Measurements from ENCODE around the gene THBS4.

Gene THBS4

GRCh38 chr5:80026841-80027240 lies 8.3 kb upstream of the THBS4 start:
- no peak overlapping the region for H3K27ac ChIP-seq (ENCODE audit: low read length)
- H3K36me3 ChIP-seq (ENCODE audit: control insufficient read depth, low read depth, low read length) = no peaks in the 10 kb centered on the region
- H3K9me3 ChIP-seq (ENCODE audit: control insufficient read depth, low read depth, low read length) = no peaks in the 10 kb centered on the region
- no peak overlapping the region for H3K9ac ChIP-seq (ENCODE audit: low read length)
- H3K27me3 ChIP-seq (ENCODE audit: control insufficient read depth, insufficient read depth, low read length) = no peaks in the 10 kb centered on the region
- no peak overlapping the region for H3K4me3 ChIP-seq (ENCODE audit: low read length)
- H3K4me1 ChIP-seq (ENCODE audit: control insufficient read depth, low read depth, low read length) = peaks cover 1% of the 10 kb centered on the region

- Histone ChIP-seq H3K4me3 (ENCODE audit: low read length) (no peak overlapping the region), H3K9ac (ENCODE audit: low read length) (no peak overlapping the region), H3K4me1 (ENCODE audit: control insufficient read depth, low read depth, low read length) (no peaks in the 10 kb centered on the region), H3K9me3 (ENCODE audit: control insufficient read depth, low read depth, low read length) (no peaks in the 10 kb centered on the region), H3K36me3 (ENCODE audit: control insufficient read depth, low read depth, low read length) (no peaks in the 10 kb centered on the region), H3K27ac (ENCODE audit: low read length) (no peak overlapping the region), H3K27me3 (ENCODE audit: control insufficient read depth, insufficient read depth, low read length) (peaks cover 34% of the 10 kb centered on the region)
Measured at GRCh38 chr5:80031109-80031508, 4.0 kb upstream of the THBS4 start.

GRCh38 chr5:80033513-80033912 lies 1.6 kb upstream of the THBS4 start:
- Histone ChIP-seq H3K27me3 (ENCODE audit: control insufficient read depth, insufficient read depth, low read length) (peaks cover 43% of the 10 kb centered on the region), H3K4me1 (ENCODE audit: control insufficient read depth, low read depth, low read length) (no peaks in the 10 kb centered on the region), H3K36me3 (ENCODE audit: control insufficient read depth, low read depth, low read length) (no peaks in the 10 kb centered on the region), H3K4me3 (ENCODE audit: low read length) (no peak overlapping the region), H3K9ac (ENCODE audit: low read length) (no peak overlapping the region), H3K27ac (ENCODE audit: low read length) (no peak overlapping the region), H3K9me3 (ENCODE audit: control insufficient read depth, low read depth, low read length) (no peaks in the 10 kb centered on the region)

GRCh38 chr5:80034559-80034958 lies 589 bp upstream of the THBS4 start:
- peaks cover 43% of the 10 kb centered on the region for H3K27me3 ChIP-seq (ENCODE audit: control insufficient read depth, insufficient read depth, low read length)
- peak overlapping the region; percentile 36 for H3K9ac ChIP-seq (ENCODE audit: low read length)
- H3K4me3 ChIP-seq (ENCODE audit: low read length) = peak overlapping the region; percentile 64

GRCh38 chr5:80035839-80036238 lies 691 bp downstream of the THBS4 start:
- no peaks in the 10 kb centered on the region for H3K9me3 ChIP-seq (ENCODE audit: control insufficient read depth, low read depth, low read length)
- H3K27ac ChIP-seq (ENCODE audit: low read length) = no peak overlapping the region
- peaks cover 43% of the 10 kb centered on the region for H3K27me3 ChIP-seq (ENCODE audit: control insufficient read depth, insufficient read depth, low read length)
- no peak overlapping the region for H3K9ac ChIP-seq (ENCODE audit: low read length)
- no peaks in the 10 kb centered on the region for H3K36me3 ChIP-seq (ENCODE audit: control insufficient read depth, low read depth, low read length)
- H3K4me3 ChIP-seq (ENCODE audit: low read length) = peak overlapping the region; percentile 36
- no peaks in the 10 kb centered on the region for H3K4me1 ChIP-seq (ENCODE audit: control insufficient read depth, low read depth, low read length)

More at GRCh38 chr5:80034559-80034958, 589 bp upstream of the THBS4 start:
- Histone ChIP-seq H3K9me3 (ENCODE audit: control insufficient read depth, low read depth, low read length) (no peaks in the 10 kb centered on the region), H3K36me3 (ENCODE audit: control insufficient read depth, low read depth, low read length) (no peaks in the 10 kb centered on the region), H3K27ac (ENCODE audit: low read length) (no peak overlapping the region), H3K4me1 (ENCODE audit: control insufficient read depth, low read depth, low read length) (no peaks in the 10 kb centered on the region)

- no peak overlapping the region for H3K27ac ChIP-seq (ENCODE audit: low read length)
- peaks cover 43% of the 10 kb centered on the region for H3K27me3 ChIP-seq (ENCODE audit: control insufficient read depth, insufficient read depth, low read length)
- no peaks in the 10 kb centered on the region for H3K36me3 ChIP-seq (ENCODE audit: control insufficient read depth, low read depth, low read length)
- H3K4me3 ChIP-seq (ENCODE audit: low read length) = no peak overlapping the region
- H3K9me3 ChIP-seq (ENCODE audit: control insufficient read depth, low read depth, low read length) = no peaks in the 10 kb centered on the region
- no peaks in the 10 kb centered on the region for H3K4me1 ChIP-seq (ENCODE audit: control insufficient read depth, low read depth, low read length)
- H3K9ac ChIP-seq (ENCODE audit: low read length) = no peak overlapping the region
Measured at GRCh38 chr5:80036615-80037014, 1.5 kb downstream of the THBS4 start.

- Histone ChIP-seq H3K27ac (ENCODE audit: low read length) (no peak overlapping the region), H3K36me3 (ENCODE audit: control insufficient read depth, low read depth, low read length) (no peaks in the 10 kb centered on the region), H3K9me3 (ENCODE audit: control insufficient read depth, low read depth, low read length) (no peaks in the 10 kb centered on the region), H3K27me3 (ENCODE audit: control insufficient read depth, insufficient read depth, low read length) (peaks cover 43% of the 10 kb centered on the region), H3K4me1 (ENCODE audit: control insufficient read depth, low read depth, low read length) (no peaks in the 10 kb centered on the region), H3K9ac (ENCODE audit: low read length) (no peak overlapping the region), H3K4me3 (ENCODE audit: low read length) (no peak overlapping the region)
Measured at GRCh38 chr5:80037366-80037765, 2.2 kb downstream of the THBS4 start.

- Histone ChIP-seq H3K4me3 (ENCODE audit: low read length) (no peak overlapping the region), H3K4me1 (ENCODE audit: control insufficient read depth, low read depth, low read length) (no peaks in the 10 kb centered on the region), H3K9me3 (ENCODE audit: control insufficient read depth, low read depth, low read length) (no peaks in the 10 kb centered on the region), H3K9ac (ENCODE audit: low read length) (no peak overlapping the region), H3K27ac (ENCODE audit: low read length) (no peak overlapping the region), H3K36me3 (ENCODE audit: control insufficient read depth, low read depth, low read length) (no peaks in the 10 kb centered on the region), H3K27me3 (ENCODE audit: control insufficient read depth, insufficient read depth, low read length) (peaks cover 21% of the 10 kb centered on the region)
Measured at GRCh38 chr5:80039650-80040049, 4.5 kb downstream of the THBS4 start.

GRCh38 chr5:80041527-80041926 lies 6.4 kb downstream of the THBS4 start:
- Histone ChIP-seq H3K36me3 (ENCODE audit: control insufficient read depth, low read depth, low read length) (no peaks in the 10 kb centered on the region), H3K4me1 (ENCODE audit: control insufficient read depth, low read depth, low read length) (no peaks in the 10 kb centered on the region), H3K9me3 (ENCODE audit: control insufficient read depth, low read depth, low read length) (no peaks in the 10 kb centered on the region), H3K4me3 (ENCODE audit: low read length) (no peak overlapping the region), H3K27me3 (ENCODE audit: control insufficient read depth, insufficient read depth, low read length) (peaks cover 5% of the 10 kb centered on the region), H3K27ac (ENCODE audit: low read length) (no peak overlapping the region), H3K9ac (ENCODE audit: low read length) (no peak overlapping the region)

GRCh38 chr5:80042330-80042729 lies 7.2 kb downstream of the THBS4 start:
- no peaks in the 10 kb centered on the region for H3K9me3 ChIP-seq (ENCODE audit: control insufficient read depth, low read depth, low read length)
- H3K27ac ChIP-seq (ENCODE audit: low read length) = no peak overlapping the region
- no peaks in the 10 kb centered on the region for H3K36me3 ChIP-seq (ENCODE audit: control insufficient read depth, low read depth, low read length)
- H3K9ac ChIP-seq (ENCODE audit: low read length) = no peak overlapping the region
- no peaks in the 10 kb centered on the region for H3K27me3 ChIP-seq (ENCODE audit: control insufficient read depth, insufficient read depth, low read length)
- H3K4me1 ChIP-seq (ENCODE audit: control insufficient read depth, low read depth, low read length) = no peaks in the 10 kb centered on the region
- no peak overlapping the region for H3K4me3 ChIP-seq (ENCODE audit: low read length)

GRCh38 chr5:80043187-80043586 lies 8.0 kb downstream of the THBS4 start:
- no peaks in the 10 kb centered on the region for H3K36me3 ChIP-seq (ENCODE audit: control insufficient read depth, low read depth, low read length)
- H3K9ac ChIP-seq (ENCODE audit: low read length) = no peak overlapping the region
- H3K9me3 ChIP-seq (ENCODE audit: control insufficient read depth, low read depth, low read length) = no peaks in the 10 kb centered on the region
- H3K4me3 ChIP-seq (ENCODE audit: low read length) = no peak overlapping the region
- H3K27ac ChIP-seq (ENCODE audit: low read length) = no peak overlapping the region
- no peaks in the 10 kb centered on the region for H3K27me3 ChIP-seq (ENCODE audit: control insufficient read depth, insufficient read depth, low read length)
- no peaks in the 10 kb centered on the region for H3K4me1 ChIP-seq (ENCODE audit: control insufficient read depth, low read depth, low read length)

GRCh38 chr5:80048084-80048780 lies 13.1 kb downstream of the THBS4 start:
- H3K9ac ChIP-seq (ENCODE audit: low read length) = no peak overlapping the region
- no peaks in the 10 kb centered on the region for H3K4me1 ChIP-seq (ENCODE audit: control insufficient read depth, low read depth, low read length)
- H3K4me3 ChIP-seq (ENCODE audit: low read length) = no peak overlapping the region
- no peaks in the 10 kb centered on the region for H3K36me3 ChIP-seq (ENCODE audit: control insufficient read depth, low read depth, low read length)
- H3K9me3 ChIP-seq (ENCODE audit: control insufficient read depth, low read depth, low read length) = no peaks in the 10 kb centered on the region
- no peaks in the 10 kb centered on the region for H3K27me3 ChIP-seq (ENCODE audit: control insufficient read depth, insufficient read depth, low read length)
- no peak overlapping the region for H3K27ac ChIP-seq (ENCODE audit: low read length)

Measured in iPS-18a (cell line).